ENCODE data around the gene FASTKD2.

The FASTKD2 gene

DNA sequence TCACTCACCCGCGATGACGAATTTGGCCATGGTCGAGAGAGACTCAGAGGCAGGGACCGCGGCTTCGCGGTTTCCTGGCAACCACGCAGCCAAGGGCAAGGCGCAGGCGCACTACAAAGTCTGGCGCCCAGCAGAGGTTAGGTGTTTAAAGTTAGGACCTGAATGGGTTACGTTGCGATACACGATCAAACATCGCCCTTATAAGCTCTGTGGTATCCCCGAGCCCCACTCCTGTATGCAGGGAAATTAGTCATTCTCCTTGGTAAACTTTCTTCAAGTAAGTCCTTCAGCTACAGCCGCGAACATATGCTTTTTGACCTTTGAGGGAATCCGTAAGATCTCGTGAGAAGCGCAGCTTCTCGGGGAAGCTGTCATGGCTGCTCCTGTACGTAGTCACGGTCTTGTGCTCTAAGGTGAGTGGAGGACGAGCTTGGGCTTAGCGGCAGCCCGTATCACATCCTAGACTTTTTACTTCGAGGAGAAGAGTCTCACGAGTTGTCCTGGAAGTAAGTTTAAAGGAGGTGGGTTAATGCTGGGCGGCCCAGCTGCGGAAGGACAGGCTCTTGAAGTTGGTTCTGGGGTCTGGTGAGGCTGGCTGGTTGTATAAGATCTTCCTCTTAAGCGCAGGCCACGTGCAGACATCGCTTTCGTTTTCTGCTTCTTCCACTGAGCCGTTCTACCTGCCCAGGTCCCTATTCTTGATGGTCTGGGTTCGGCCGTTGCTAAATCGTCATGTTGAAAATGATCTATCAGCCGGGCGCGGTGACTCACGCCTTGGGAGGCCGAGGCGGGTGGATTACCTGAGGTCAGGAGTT is at the start of gene FASTKD2, which contains the start of gene MDH1B:
Gene FASTKD2 (plus strand): TSS at position 365 of the 815 bp plus-strand sequence. CDS start 1,088 bp downstream, outside the sequence.
Gene MDH1B (minus strand): TSS at position 87 of the 815 bp plus-strand sequence. CDS start 57 bp downstream, at position 30.
- peak; percentile 93 for DNase-seq (ENCODE audit: low spot score)

DNA sequence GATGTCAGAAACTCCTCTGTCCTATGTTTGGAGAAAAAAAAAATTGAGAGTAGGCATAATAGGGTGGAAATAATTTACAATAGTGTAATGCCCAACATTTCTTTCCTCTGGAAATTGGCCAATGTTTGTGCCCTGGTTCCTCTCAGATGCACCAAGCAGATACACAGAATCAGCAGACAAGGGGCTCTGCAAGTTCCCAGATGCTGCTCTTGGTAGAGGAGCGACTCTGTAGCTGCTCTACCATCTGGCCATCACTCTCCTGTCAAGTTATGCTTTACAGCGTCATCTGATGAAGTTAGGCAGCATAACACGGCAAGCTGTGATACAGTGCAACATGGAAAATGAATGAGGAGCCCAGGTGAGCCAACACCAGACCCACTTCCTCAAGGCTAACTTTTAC is 48.8 kb upstream of the FASTKD2 start:
- DNase-seq (ENCODE audit: low spot score) = no peak

DNA sequence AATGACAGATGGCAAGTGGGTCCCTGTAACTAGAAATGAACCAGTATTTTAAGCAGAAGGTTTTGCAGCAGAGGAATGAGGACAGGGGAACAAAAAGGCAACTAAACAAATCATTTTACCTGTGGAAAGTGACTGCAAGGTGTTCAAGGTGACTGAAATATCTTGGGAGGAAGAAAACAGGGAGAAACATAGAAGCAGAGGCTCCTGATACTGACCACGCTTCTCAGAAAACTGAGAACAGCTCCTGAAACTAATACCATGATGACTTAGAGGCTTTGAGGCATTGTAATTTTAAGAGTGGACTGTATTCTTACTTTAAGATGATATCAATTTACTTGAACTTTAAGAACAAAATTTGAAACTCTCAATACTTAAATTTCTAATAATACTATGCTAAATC is 47.1 kb upstream of the FASTKD2 start, which contains the start of gene DYTN:
Gene DYTN (minus strand): TSS at position 101 of the 400 bp plus-strand sequence. CDS start 117 bp downstream, outside the sequence.
- no peak for DNase-seq (ENCODE audit: low spot score)

DNA sequence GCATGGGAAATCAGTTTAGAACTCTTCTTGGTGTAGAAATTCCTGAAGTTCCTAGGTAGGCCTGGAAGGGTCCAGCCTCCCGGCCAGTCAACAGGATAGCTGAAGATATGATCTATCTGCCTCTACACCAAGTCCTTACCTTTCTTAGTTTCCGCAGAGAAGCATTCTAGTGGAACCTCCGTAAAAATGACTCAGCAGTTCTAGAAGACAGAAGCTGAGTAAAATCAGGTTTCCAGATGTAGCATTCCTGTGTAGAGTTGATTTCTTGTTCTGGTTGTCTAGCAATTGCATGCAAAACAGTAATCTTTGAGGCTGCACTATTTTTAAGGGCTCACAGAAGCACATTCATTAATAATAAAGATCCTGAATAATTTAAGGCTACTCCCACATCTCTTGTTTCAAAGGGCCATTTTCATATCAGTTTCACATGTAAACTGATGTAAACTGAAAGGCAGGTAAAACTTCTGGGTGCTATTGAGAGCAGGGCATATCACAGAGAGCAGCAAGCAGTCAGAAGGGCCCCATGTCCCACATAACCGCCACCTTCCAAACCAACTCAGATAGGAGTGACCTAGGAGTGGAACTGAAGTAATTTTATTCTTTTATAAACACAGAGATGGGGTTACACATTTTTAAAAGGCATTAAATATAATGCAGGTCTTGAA is 44.0 kb upstream of the FASTKD2 start:
- no peak for DNase-seq (ENCODE audit: low spot score)

DNA sequence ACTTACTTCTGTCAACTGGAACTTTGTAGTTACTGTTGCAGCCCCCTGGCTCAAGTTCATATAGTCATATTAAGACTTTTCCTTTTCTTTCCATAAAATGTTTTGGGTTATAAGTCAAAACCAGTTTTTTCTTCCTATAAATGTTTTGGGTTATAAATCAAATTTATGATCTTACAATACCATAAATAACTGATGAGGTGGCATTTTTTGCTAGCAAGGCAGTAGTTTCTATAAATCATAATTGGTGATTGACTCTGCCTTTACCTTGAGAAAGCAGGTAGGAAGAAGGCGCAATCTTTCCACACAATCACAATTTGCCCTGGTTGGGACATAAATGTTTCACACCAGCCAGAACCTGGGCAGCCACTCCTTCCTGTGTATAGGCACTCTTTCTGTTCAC is 42.1 kb upstream of the FASTKD2 start:
- no peak for DNase-seq (ENCODE audit: low spot score)

DNA sequence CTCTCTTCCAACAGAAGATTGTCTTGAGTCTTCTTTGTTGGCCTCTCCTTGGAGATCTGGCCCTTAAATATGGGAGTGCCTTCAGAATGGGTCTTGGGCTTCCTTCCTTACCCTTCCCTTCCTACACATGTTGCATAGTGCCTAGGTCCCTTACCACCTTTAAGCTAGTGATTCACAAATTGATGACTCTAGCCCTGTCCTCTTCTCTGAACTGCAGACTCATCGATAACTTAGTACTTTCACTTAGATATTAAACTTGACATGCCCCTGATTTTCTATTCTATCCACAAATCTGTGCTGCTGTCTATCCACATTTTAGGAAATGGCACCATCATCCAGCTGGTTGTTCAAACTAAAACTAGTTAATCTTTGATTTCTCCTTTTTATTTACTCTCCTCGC is 38.1 kb upstream of the FASTKD2 start:
- no peak for DNase-seq (ENCODE audit: low spot score)

DNA sequence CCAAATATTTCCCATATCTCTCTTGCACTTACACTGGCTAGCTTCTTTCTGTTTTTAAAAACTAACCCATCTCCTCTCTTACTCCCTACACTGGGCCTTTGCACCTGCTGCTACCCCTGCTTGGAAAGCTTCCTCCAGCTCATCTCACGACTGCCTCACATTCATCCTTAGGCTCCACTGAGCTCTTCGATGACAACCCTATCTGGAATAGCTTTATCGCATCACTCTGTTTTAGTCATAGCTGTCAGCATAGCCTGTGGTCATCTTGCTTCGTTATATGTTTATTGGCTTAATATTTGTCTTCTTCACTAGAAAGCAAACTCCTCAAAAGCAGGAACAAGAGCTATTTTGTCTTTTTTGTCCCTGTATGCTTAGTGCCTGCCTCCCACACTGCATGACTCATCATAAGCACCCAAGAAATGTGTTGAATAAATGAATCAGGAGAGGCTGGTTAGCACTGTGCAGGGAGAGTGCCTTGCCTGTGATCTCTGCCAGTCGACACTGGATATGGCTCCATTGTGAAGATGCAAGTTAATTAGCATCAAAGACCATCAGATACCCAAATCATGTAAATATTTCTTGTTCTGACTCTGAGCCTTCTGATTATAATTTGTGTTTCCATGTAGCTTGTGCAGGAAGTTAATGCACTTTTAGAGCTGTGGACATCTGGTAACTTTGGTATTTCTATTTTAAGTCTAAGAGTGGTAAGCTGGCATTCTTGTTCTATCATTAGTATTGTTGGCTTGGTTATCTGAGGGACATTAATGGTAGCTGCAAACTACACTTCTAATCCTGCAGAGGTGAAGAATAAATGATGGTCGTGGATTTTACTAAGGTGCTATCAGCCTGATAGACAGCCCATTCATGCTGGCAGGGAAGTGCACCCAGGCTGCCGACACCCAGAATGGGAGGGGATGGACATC is 36.9 kb upstream of the FASTKD2 start:
- no peak for DNase-seq (ENCODE audit: low spot score)

DNA sequence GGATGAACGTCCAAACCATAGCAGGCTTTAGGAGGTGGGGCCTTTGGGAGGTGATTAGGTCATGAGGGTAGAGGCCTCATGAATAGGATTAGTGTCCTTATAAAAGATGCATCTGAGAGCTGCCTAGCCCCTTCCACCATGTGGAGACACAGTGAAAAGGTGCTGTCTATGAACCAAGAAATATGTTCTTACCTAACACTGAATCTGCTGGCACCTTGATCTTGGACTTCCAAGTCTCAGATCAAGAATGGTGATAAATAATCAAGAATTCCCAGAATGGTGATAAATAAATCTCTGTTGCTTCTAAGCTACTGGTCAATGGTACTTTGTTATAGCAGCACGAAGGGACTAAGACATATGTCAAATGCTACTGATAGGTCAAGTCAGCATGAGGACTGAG is 32.1 kb upstream of the FASTKD2 start:
- DNase-seq (ENCODE audit: low spot score) = no peak

DNA sequence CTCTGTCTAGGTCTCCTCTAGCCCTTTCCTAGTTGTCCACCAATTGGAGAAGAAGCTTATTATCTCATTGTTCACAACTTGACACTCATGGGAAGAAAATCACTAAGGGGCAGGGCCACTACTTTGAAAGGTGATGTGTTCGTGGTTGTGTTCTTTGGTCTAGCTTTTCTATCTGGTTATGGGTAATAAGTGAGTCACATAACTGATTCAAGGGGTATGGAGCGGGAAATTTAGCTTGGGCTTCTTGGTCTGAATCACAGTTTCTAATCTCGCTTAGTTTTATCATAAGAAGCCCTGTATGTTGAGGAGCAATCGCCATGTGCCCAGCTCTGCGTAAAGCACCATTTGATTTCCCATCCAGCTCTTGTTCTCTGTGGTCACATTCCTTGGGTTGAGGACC is 28.5 kb upstream of the FASTKD2 start:
- no peak for DNase-seq (ENCODE audit: low spot score)

DNA sequence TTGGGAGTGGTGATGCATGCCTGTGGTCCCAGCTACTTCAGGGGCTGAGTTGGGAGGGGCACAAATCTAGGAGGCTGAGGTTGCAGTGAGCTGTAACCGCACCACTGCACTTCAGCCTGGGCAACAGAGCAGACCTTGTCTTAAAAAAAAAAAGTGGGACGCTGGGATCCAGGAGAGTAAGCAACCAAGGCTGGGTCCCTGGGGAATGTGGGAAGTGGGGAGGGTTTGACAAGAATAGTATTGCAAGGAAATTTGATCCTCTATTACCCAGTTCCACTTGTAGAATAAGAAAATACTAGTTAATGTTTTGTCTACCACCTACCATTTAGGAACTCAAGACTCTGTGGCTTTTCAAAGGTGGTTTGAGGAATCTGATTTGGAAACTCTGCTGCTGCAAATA is 26.1 kb upstream of the FASTKD2 start:
- no peak for DNase-seq (ENCODE audit: low spot score)

DNA sequence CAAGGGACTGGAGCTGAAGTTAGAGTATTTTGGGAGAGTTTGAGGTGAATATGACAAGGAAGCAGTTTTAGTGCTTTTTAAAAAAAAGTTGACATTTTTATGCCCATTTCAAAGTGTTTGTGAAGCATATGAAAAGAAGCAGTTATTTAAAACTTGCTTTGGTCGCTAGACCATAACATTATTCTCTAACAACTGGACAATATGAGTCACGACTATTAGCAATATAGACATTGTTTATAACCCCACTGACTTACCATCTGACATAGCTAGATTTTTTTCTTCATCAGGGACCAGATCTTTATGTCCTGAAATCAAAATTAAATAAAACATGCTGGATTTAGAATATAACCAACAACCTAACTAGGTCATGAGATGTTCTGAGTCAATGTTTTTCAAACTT is 24.6 kb upstream of the FASTKD2 start:
- no peak for DNase-seq (ENCODE audit: low spot score)

DNA sequence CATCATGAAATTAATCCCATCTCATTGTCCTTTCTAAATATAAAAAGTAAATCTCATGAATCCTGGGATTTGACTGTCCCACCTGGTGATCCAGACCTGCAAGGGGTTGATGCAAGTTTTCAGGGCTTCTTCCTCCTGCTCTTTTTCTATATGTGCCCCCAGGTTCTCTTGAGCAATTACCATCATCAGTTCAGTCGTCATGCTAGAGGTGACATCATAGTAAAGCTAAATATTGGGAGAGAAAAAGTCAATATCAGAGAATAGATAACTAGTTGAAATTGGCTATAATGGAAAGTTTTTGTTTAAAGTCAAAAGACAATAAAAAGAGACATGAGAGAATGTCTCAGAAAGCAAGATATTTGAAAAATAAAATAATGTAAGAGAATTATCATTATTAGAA is 8.6 kb upstream of the FASTKD2 start:
- DNase-seq (ENCODE audit: low spot score) = no peak

DNA sequence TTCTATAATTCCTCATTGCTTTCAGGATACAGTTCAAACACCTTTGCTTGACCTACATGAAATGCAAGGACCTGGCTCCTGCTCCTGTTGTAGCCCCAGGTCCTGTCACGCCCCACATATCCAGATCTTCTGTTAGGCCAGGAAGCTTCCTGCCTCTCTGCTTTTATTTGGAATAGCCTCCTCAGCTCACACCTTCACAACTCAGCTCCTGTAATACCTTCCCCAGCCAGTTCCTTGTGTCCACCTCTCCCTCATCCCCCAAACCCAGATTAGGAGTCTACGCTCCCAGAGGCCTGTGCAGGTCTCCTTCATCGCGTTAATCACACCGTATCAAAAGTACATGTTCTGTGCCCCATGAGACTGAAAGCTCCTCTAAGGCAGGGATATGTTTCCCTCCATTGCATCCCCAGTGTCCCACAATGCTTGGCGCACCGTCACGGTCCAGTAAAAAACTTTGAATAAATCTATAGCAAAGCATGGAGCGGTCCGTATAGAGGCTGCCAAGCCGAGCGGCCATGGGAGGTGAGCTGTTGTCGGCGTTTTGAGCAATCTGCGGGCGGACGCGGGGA is 649 bp upstream of the FASTKD2 start:
- no peak for DNase-seq (ENCODE audit: low spot score)

DNA sequence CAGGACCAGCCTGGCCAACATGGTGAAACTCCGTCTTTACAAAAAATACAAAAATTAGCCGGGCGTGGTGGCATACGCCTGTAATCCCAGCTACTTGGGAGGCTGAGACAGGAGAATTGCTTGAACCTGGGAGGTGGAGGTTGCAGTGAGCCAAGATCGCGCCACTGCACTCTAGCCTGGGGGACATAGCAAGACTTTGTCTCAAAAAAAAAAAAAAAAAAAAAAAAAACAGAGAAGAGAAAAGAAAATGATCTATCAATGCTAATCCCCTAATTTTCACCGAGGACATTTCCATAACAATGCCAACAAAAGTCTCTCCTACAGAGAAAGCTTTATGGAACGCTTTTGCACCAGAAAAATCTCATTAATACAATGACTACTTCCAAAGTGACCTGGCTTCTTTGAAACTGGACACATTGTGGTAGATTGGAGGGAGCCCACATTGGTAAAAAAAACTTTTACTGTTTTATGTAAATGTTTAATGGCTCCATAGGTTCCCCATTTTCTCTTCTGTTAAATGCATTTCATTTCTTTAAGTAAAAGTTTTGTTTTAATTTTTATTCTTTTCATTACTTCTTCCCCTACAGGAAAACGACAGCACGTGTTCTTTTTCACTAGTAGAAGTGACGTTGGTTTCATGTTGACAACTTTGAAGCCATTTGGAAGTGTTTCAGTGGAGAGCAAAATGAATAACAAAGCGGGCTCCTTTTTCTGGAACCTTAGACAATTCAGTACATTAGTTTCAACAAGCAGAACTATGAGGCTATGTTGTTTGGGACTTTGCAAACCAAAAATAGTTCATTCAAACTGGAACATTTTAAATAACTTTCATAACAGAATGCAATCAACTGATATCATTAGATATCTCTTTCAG is 888 bp downstream of the FASTKD2 start:
- no peak for DNase-seq (ENCODE audit: low spot score)

DNA sequence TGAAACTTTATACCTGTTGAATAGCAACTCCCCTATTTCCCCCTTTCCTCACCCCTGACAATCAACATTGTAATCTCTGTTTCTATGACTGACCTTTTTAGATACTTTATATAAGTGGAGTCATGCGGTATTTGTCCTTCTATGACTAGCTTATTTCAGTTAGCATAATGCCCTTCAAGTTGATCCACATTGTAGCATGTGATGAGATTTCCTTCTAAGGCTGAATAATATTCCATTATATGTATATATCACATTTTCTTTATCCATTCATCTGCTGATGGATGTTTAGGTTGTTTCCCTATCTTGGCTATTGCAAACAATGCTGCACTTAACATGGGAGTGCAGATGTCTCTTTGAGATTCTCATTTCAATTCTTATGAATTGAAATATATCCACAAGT is 9.5 kb downstream of the FASTKD2 start:
- no peak for DNase-seq (ENCODE audit: low spot score)

DNA sequence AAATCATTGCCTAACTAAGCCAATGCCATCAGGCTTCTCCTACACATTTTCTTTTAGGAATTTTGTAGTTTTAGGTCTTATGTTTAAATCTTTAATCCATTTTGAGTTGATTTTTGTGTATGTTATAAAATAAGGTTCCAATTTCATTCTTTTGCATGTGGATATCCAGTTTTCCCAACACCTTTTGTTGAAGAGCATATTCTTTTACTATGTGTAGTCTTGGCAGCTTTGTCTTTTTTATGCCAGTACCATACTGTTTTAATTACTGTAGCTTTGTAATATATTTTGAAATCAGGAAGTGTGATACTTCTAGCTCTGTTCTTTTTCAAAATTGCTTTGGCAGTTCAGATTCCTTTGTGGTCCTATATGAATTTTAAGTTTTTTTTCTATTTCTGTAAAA is 11.0 kb downstream of the FASTKD2 start:
- DNase-seq (ENCODE audit: low spot score) = no peak

DNA sequence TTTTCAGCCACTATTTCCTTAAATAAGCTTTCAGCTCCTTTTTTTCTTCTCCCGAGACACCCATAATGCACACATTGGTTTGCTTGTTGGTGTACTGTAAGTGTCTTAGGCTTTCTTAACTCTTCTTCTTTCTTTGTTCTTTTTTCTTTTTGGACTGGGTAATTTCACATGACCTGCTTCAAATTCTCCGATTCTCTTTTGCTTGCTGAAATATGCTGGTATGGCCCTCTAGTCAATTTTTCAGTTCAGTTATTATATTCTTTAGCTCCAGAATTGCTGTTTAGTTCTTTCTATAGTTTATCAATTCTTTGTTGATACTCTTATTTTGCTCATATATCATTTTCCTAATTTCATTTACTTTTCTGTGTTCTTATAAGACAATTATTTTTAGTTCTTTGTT is 15.3 kb downstream of the FASTKD2 start:
- no peak for DNase-seq (ENCODE audit: low spot score)

DNA sequence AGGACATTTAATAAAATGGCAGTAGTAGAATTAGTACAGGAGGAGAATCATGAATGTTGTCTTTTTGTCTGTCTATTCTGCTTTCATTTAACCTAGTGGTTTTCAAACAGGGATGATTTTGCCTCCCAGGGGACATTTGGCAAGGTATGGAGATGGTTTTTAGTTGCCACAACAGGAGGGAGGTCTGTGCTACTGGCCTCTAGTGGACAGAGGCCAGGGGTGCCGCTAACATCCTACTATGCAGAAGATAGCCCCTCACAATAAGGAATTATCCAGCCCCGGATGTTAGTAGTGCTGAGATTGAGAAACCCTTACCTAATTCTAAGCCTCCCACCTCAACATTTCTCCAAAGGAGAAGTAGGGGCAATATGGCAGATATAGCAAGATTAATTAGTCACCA is 18.3 kb downstream of the FASTKD2 start:
- DNase-seq (ENCODE audit: low spot score) = no peak

DNA sequence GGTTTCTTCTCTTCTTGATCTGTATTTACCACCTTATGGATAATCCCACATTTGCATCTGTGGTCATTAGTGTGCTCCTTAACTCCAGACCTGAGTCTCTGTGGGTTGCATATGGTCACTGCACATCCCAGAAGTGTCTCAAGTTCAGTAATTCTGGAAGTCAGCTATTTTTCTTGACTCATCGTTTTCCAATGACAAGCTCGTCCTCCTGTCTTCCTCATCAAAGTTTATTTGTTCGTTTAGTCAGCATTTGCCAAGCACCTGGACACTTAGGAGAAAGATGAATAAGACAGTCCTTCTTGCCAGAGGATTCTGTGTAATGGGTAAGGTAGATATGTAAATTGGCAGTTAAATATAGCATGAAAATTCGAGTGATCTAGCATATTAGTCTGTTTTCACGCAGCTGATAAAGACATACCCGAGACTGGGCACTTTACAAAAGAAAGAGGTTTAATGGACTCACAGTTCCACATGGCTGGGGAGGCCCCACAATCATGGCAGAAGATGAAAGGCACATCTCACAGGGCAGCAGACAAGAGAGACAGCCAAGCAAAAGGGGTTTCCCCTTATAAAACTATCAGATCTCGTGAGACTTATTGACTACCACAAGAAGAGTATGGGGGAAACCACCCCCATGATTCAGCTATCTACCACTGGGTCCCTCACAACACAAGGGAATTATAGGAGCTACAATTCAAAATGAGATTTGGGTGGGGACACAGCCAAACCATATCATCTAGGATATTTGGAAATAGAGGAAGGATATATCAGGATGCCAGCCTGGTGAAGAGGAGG is 19.4 kb downstream of the FASTKD2 start:
- no peak for DNase-seq (ENCODE audit: low spot score)

DNA sequence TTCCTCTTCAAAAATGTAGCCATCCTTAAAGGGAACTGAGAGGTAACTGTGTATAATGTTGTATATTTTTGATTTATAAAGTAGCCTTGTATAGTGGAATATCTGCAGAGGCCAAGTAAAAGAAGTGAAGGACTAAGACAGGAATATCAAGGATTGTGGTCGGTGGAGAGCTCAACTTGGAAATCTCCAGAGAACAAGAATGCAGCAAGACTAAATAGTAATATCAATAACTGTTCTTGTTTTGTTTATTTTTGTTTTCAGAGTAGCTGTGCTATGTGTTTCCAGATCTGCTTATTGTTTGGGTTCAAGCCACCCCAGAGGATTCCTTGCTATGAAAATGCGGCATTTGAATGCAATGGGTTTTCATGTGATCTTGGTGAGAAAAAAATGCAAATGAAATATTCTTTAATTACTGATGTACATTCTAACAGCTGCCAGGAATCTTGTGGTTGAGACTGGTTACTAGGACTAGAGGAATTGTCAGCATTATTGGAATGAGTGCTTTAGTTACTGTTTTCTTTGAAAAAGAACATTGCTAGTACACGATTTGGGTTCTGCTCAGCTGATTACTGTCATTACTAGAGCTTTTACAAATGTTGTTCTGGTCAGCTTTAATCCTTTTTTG is 25.0 kb downstream of the FASTKD2 start:
- DNase-seq (ENCODE audit: low spot score) = peak; percentile 10
